Breast epithelium (tissue), 3 donors: ENCODE measurements around the gene PTPRF.

Experiments
- POLR2AphosphoS5 ChIP-seq, 3 donors: sonication (generic); formaldehyde crosslinking; IDR thresholded peaks; one replicate each; pipeline ENCODE4 v1.6.1; 2017; ENCODE audit warnings: antibody characterized with exemption in 3 of 3
- TF ChIP-seq, protein P1 (sequence below), 3 donors: fragments of 450-650 bp; IDR thresholded peaks; one replicate each; pipeline ENCODE4 v1.5.1; 2016 to 2017; ENCODE audit warnings: antibody characterized with exemption in 3 of 3, mild to moderate bottlenecking in 3 of 3, moderate library complexity in 3 of 3

DNA sequence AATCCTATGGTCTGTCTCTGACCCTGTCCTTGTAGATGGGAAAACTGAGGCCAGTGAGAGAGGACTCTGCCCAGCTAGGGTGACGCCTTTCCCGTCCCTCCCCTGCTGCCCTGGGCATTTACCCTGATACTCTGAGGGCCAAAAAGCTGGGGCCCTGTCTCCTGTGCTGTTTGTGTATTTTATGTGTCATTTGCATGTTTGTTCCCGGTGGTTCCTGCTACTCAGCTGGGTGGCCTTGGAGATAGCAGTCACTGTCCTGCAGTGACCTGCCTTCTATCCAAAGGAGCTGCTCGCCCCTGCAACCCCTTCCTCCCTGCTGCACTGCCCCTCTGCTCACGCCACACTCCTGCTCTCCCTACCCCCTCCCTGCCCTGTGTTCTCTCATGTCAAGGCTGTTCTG is 78.1 kb downstream of the PTPRF start:
- TF ChIP-seq, protein P1, sequence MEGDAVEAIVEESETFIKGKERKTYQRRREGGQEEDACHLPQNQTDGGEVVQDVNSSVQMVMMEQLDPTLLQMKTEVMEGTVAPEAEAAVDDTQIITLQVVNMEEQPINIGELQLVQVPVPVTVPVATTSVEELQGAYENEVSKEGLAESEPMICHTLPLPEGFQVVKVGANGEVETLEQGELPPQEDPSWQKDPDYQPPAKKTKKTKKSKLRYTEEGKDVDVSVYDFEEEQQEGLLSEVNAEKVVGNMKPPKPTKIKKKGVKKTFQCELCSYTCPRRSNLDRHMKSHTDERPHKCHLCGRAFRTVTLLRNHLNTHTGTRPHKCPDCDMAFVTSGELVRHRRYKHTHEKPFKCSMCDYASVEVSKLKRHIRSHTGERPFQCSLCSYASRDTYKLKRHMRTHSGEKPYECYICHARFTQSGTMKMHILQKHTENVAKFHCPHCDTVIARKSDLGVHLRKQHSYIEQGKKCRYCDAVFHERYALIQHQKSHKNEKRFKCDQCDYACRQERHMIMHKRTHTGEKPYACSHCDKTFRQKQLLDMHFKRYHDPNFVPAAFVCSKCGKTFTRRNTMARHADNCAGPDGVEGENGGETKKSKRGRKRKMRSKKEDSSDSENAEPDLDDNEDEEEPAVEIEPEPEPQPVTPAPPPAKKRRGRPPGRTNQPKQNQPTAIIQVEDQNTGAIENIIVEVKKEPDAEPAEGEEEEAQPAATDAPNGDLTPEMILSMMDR (IDR thresholded peaks at IDR 0.05) = no peak
- TF ChIP-seq POLR2AphosphoS5 (IDR thresholded peaks at IDR 0.05) = no peak
